ENCODE data around the gene RAB11FIP5. TPM values are rescaled to one million over a fixed set of nuclear protein-coding genes. Genes with fewer than 3 reads are reported as not detected.

The RAB11FIP5 gene
- total and polyA plus RNA-seq, 2 of the 4 experiments (the other 2 are of a cell fraction), result 21.5 to 34.5 TPM

DNA sequence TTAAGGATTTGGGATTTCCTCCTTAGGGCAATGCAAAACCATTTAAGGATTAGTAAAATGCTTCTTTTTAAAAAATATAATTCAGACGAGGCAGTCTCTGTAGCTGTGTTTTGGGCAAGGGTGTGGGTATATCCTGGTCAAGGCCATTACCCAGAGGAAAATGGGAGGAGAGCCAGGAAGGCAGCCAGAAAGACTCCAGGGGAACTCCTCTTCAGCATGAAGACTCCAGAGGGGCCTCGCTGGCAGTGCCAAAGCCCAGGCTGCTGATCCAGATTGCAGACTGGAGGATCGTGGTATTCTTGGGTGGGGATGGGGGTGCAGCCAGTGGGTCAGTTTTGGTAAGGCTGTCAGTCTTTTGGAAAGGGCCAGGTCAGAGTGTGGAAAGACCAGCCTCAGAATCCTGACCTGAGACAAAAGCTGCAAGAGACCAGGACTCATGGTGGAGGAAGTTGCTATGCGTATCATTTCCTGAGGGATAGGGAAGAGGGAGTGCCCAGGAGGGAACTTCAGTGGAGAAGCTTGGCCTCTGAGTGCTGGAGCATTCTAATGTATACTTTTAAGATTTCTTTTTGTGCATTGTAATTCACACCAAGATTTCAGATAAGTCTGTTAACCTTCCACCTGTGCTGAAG, 20.9 kb upstream of the RAB11FIP5 start:
- Histone ChIP-seq H4K5ac (ENCODE audit: low read depth, low read length) (no peak overlapping the region), H2AFZ (replicated peaks; ENCODE audit: low read length, poor library complexity) (no peak overlapping the region), H3K14ac (replicated peaks; ENCODE audit: low read depth, low read length) (no peak overlapping the region), H4K20me1 (ENCODE audit: insufficient read depth, low read length) (no peaks in the 10 kb centered on the region), H3K9me3 (ENCODE audit: control insufficient read depth, insufficient read depth, low read length) (peaks cover 4% of the 10 kb centered on the region; the same call in 1 of the 2 replicates), H3K9ac (ENCODE audit: low read depth, low read length) (no peak overlapping the region), H2BK15ac (ENCODE audit: low read depth, low read length) (no peak overlapping the region), H2AK9ac (replicated peaks; ENCODE audit: low read depth, low read length, poor library complexity) (no peak overlapping the region), H3K4ac (ENCODE audit: low read depth, low read length) (no peak overlapping the region), H2BK5ac (ENCODE audit: low read depth, low read length, poor library complexity, severe bottlenecking) (no peak overlapping the region), H2BK120ac (ENCODE audit: low read depth, low read length) (no peak overlapping the region), H3K27me3 (ENCODE audit: control insufficient read depth, insufficient read depth, low read length) (peaks cover 17% of the 10 kb centered on the region), H3K23ac (ENCODE audit: low read depth, low read length) (no peak overlapping the region), H3K4me3 (ENCODE audit: insufficient read depth, low read depth, low read length) (no peak overlapping the region), H3K36me3 (ENCODE audit: control insufficient read depth, insufficient read depth, low read length) (no peaks in the 10 kb centered on the region), H3K4me1 (ENCODE audit: control insufficient read depth, insufficient read depth, low read length) (no peaks in the 10 kb centered on the region), H4K91ac (ENCODE audit: insufficient read depth, low read depth, low read length) (no peak overlapping the region), H2BK20ac (ENCODE audit: low read depth, low read length) (no peak overlapping the region), H3K79me1 (ENCODE audit: low read depth in 1 of 2, low read length in 2 of 2) (no peaks in the 10 kb centered on the region), H3K27ac (ENCODE audit: insufficient read depth, low read length) (no peak overlapping the region), H2AK5ac (ENCODE audit: low read depth, low read length) (no peak overlapping the region), H3K9me1 (ENCODE audit: insufficient read depth, low read length) (no peaks in the 10 kb centered on the region), H3K18ac (ENCODE audit: low read depth, low read length) (no peak overlapping the region), H4K8ac (ENCODE audit: low read depth in 2 of 2, low read length in 2 of 2) (no peak overlapping the region), H3K4me2 (ENCODE audit: low read depth, low read length) (no peak overlapping the region), H3K56ac (ENCODE audit: extremely low read depth, insufficient read depth, low read length) (no peak overlapping the region)
- CTCF ChIA-PET, result interaction anchor here (1.5 kb wide), 1 partner anchor 48 kb away, joined by 3 read pairs; no protein-coding TSS in a partner anchor
- TF ChIP-seq CHD1 (IDR thresholded peaks at IDR 0.05; ENCODE audit: low read depth, low read length) (no peak), RFX5 (IDR thresholded peaks at IDR 0.05; ENCODE audit: low read depth, low read length) (no peak), ELK1 (IDR thresholded peaks at IDR 0.05; ENCODE audit: borderline replicate concordance, low read depth, low read length) (no peak), POLR2A (IDR thresholded peaks at IDR 0.05; ENCODE audit: low read depth, low read length) (no peak), RCOR1 (IDR thresholded peaks at IDR 0.05; ENCODE audit: insufficient replicate concordance, low read length) (no peak), CEBPB (IDR thresholded peaks at IDR 0.05; ENCODE audit: low read depth, low read length) (no peak), MXI1 (IDR thresholded peaks at IDR 0.05; ENCODE audit: borderline replicate concordance, low read depth, low read length) (no peak), SMC3 (IDR thresholded peaks at IDR 0.05; ENCODE audit: low read depth, low read length) (no peak), USF2 (IDR thresholded peaks at IDR 0.05; ENCODE audit: low read depth, low read length) (no peak)
- POLR2A ChIA-PET (ENCODE audit: unreplicated experiment), result no interaction called here
- BruUV-seq (replicated peaks), result no TSS peak
- dilution Hi-C loops (cut with HindIII; ENCODE audit: low sequenced_read_pairs, unreplicated experiment) (no loop called here), in situ Hi-C loops (cut with MboI; ENCODE audit: low sequenced_read_pairs) (no loop called here), intact Hi-C loops (cut with micrococcal nuclease) (no loop called here)
- DNase-seq (no peak), ATAC-seq (ENCODE audit: low read depth) (no peak)
- WGBS, 2 experiments (ENCODE audit: extremely low coverage in 2 of 2, insufficient read length in 1 of 2), result 83% methylated on average over 2 of the region's 4 CpGs; no CpG with 5 or more reads in 1 of the 2 experiments
